A172 (cell line): ENCODE data around the gene PDZRN3. TPM values are rescaled to one million over a fixed set of nuclear protein-coding genes. Genes with fewer than 3 reads are reported as not detected.
"Not testable (repeated sequence)": the region's sequence is repeated elsewhere in the genome, so short reads cannot be mapped to it uniquely, and the experiment has no call there.

Experiments used
- DNase-seq: peaks from one replicate; pipeline ENCODE4 v3.0.0-alpha.2; 2015; ENCODE audit warnings: low spot score
- total RNA-seq: library from RNA; depleted of rRNA; stranded (reverse); fragments of >200 nt; shearing (Covaris generic); gene quantifications from 2 replicates; pipeline ENCODE4 v1.2.3, GENCODE V29; 2014

The PDZRN3 gene
- total RNA-seq, 1 experiment from 2014 or later, result not detected

DNA sequence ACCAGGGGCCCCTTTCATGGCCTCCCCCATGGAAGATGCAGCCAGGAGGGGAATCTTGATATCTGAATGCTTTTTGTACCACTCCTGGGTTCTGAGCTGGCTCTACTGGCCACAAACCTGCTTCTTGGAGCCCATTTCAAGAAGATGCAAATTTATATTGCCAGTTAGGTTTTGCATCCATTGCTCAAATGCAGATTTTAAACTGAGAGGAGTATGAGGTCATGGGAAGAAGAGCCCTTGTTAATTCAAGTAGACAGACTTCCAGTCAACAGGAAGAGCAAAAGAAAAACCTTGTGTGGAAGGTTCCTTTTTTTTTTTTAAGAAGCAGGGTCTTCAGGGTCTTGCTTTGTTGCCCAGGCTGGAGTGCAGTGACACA is 133.5 kb downstream of the PDZRN3 start:
- DNase-seq, result no peak

DNA sequence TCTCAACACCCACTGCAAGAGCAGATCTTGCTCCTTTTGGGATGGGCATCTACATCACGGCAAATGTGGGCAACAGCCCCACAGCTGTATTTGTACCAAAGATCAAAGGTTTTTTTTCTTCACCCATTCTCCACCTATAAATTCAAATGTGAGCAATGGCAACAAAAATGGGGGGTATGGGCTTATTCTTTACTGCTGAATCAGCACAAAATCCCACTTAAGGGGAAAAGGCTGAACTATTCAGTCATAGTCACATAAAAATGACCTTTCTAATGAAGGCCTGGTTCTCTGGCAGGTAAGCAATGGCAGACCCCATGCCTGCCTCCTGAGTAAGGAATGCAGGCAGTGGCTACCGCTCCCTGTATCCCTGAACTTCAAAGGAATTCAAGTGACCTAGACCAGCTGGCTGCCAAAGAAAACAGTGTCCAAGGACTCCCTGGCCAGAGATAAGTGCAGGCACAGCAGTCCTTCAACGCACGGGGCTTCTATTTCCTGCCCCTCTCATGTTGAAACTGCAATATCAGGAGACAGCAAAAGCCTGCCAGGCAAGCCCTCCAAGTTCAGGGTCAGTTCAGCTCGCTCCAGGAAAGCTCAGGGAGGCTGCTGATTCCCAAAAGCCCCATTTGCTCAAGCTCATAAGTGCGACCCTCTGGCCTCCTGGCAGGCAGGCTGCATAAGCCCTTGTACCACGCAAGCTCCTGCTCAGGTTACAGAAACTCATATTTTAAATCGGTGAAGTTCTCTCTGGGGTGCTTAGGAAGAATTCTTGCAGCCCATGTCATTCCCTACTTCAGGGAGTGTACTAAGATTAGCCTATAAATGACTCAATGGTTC is 134.1 kb downstream of the PDZRN3 start:
- DNase-seq, result no peak

DNA sequence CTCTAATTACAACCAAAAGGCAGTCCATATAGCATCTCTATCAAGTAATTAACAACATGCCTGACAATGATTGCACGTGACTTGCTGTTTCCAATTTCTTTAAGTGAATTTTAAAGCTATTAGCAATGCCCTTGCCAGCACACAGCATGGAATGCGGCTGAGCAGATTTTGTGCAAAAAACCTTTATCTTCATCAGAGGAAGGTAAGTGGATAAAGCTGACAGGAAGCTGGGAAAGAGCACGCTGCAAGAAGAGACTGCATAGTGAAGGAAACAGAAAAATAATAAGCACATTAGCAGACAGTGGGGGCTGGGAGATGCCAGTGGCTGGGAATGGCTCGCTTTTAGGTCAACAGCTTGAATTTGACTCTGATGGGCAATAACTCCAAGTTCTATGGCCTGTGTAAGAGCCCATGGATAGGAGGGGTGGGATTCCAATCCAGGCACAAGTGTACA is 138.8 kb downstream of the PDZRN3 start:
- no peak for DNase-seq

DNA sequence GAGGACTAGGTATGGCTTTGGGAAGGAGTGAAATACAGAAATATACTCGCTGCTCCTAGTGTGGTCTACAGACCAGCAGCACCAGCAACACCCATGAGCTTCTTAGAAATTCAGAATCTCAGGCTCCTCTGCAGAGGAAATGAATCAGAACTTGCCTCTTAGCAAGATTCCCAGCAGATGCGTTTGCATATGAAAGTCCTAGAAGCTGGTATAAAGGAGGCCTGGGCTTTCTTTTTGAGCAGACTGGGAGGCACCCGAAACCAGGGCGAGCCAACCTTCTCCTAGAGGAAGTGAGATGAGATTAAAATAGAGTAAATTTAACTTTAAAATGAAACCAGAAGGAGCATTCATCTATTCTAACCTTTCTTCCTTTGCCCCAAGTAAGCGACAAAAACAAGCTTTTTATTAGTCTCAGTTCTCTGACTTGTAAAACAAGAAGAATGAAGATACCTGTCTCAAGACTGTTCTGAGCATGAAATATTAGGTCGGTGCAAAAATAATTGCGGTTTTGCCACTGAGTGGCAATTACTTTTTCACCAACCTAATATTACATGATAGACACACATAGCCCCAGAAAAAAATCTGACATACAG is 140.0 kb downstream of the PDZRN3 start:
- DNase-seq, result no peak

DNA sequence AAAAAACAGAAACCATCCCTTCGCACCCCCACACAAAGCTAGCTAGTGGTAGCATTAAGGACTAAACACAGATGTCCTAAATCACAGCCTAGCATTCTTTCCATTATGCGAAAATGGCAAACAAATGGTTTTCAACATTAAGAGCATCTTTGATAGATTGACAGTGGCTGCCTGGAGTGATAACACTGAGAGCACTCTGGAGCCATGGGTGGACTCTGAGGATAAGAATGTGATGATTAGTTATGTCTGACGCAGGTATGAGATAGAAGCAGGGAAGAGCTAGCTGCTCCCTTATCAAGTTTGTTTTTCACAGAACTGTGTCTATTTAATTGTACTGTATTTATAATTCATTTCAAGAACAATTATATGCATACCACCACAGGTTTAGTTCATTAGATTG is 142.9 kb downstream of the PDZRN3 start:
- DNase-seq, result no peak

DNA sequence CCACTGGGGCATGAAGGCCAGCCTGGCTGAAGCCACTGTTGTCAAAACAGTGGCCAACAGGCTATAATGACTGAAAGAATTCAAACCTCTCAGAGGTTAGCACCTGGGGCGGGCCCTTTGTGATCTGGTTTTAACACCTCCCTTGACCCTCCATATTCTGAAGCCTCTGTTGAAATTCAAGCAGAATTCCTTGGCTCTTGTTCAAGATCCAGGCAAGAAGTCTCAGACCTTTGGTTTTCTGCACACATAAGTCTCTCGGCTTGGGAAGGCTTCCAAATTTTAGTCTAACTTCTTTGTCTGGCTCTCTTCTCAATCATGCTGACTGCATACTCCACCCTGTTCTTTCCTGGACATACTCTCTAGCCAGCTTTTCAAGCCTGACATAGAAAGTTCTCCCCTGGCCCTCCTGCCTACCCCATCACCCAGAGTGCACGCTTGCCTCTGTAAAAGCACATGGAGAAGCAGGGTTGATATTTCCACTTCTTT is 144.5 kb downstream of the PDZRN3 start:
- DNase-seq, result no peak

DNA sequence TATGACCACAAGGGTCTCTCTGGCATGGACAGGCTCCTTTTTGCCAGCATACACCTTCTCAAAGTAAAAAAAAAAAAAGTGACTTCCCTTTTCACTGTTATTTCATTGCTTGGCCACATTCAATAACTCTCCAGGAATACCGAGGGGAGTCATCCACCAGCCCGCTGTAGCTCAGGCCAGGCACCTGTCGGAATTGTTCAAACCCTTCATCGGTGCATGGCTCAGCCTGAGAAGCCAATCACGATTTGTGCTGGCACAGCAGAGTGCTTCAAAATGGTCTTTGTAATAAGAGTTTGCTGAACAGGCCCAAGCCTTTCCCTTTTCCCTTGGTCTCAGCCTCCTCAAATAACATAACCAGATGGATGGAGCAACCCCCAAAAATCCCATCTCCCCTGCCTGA is 145.4 kb downstream of the PDZRN3 start:
- DNase-seq, result no peak

DNA sequence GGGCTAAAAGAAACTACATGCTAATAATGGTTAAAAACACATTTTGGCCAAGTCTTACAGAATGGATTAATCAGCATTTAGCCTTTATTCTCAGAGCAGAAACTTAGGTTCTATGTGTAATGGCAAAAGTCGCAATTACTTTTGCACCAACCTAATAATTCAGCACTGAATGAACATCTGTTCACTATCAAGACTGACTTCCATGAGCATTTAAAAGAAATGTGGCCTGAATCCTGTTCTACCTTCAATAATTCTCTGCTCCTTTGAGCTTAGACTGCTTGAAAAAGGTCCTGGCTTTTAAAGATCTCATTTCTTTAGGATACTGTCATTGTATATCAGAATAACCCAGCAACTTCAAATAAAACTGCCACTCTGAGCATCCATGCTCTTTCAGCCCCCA is 145.9 kb downstream of the PDZRN3 start:
- no peak for DNase-seq

DNA sequence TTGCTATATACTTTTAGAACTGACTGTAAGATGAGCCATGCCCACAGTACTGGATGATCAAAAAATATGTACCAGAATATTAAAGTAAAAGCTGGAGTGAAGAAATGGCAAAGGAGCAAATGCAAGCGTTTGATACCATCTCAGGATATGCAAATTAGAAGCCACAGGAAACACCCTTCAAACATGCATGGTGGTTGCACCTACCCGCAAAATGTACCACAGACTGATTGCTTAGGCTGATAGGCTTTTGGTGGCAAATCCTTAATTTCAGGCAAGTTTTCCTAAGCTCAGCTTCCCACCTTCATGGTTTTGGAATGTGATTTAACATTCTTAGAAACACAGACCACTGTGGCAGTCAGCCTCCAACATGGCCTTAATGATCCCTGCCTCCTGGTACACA is 149.0 kb downstream of the PDZRN3 start:
- no peak for DNase-seq

DNA sequence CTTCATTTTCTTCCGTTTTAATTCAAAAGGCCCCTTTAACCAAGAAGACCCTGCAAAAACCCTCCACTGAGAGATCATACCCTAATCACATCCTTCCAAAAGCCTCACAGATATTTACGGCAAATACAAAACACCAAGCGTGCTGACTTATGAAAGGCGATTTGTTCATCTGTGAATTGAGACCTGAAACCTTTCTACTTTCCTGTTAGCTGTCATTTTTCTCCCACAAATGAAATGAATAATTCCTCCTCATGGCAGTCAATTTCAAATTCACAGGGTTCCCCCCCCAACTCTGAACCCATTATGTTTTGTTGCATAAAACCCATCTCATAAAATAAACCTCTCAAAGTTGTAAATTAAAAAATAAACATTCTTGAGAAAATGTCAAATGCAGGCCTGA is 149.6 kb downstream of the PDZRN3 start:
- no peak for DNase-seq

DNA sequence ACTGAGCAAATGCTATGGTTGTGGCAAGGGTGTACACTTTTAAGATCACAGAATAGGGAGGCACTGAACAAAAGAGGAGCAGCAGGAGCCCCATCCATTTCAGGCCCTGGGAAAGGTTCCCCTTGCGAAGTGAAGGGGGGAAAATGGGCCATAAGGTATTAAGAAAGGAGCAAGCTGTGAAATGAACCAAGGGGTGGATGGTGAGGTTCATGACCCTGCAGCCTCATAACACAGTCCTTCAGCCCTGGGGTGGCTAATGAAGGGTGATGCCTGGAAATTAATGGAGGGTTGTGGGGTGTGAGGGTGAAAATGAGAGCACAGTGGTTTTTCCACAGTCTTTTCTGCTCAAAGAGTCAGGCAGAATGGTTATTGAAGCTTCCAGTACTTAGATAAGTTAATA is 150.1 kb downstream of the PDZRN3 start:
- DNase-seq, result no peak

DNA sequence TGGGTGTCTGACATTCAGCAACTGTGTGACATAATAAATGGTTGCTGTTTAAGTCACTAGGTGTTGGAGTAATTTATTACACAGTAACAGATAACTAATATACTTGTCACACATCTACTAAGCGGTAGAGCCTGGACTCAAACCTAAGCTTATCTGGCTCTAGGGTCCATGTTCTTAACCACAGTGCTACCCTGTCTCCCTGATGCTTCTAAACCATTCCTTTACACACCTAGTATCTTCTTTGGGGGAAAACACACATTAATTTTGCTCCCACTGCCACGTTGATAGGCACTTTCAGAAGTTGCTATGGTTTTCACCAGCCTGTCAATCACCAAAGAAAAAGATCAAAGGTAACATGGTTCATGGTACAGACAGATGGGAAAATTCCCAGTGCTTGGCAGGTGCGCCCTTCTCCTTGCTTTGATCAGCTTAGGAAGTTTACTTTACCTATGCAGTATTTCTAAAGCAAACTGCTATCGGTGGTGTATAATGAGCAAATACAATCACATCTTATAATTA is 150.8 kb downstream of the PDZRN3 start:
- DNase-seq, result no peak

DNA sequence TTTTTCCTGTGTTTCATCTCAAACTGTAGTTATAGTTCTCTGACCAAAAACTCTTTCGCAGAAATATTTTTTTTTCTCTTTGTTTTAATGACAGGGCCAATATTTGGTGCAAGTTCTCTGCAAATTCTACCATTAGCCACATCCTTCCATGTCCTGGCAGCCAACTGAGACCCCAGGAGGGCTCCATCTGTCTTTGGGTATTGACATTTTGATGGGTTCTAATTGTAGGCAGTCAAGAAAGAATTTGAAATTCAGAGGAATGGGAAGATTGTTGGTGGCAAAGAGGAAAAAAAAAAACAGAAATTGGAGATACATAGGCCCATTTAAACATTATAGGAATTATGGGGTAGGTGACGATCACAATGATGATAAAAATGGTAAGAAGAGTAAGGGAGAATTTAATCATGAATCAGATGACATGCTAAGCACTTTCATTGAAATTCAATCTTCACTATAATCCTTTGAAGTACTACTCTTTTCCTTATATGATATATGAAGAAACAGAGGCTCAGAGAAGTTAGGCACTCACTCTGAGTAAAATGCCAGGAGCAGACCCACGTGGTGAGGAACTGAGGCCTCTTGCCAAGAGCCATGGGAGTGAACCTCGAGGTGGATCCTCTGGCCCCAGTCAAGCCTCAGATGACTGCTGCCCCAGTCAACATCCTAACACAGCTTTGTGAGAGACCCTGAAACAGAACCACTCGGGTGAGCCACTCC is 151.4 kb downstream of the PDZRN3 start:
- no peak for DNase-seq

DNA sequence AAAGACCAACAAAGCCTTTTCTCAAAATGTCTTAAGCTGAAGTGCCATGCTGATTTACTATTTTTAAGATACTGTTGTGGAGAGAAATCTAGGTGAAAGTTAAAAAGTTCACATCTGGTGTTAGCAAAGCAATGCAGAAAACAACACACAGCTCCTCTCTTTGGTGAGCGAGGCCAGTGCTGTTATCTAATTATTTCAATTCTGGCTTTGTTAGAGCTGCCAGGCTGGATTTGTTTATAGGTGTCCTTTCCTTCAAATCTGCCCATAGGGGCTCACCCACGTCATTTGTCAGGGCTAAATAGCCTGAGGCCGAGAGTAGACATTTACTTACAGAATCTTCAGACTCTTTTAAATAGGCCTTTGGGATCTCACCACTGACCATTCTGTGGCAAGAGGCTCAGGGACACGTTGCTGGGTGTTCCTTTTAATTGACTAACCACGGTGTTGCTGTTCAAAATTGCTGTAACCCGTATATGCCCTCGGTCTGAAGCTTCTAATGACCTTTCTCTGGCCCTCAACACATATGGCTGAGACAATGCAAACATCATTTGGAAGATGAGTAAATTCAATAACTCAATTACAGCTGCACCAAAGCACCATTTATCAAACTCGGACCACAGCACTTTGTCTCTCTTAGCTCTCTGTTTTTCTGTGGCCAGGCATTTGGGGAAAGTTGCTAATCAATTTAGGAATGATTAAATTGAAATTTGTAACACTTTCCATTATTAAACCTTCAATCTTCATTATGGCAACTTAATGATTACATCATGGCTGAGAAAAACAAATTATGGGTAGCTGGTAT is 152.6 kb downstream of the PDZRN3 start:
- no peak for DNase-seq

DNA sequence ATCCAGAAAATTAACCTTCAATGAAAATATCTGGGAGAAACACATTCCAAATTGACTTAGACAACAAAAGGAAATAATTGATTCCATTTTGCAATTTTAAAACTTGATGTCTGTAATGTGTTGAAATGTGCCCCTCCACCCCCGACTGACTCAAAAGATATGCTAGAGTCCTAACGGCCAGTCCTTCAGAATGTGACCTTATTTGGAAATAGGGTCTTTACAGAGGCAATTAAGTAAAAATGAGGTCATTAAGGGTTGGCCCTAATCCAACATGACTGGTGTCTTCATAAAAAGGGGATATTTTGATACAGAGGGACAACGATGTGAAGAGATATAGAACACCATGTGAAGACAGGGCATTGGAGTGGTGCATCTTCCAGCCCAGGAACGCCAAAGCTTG is 153.9 kb downstream of the PDZRN3 start:
- DNase-seq, result no peak

DNA sequence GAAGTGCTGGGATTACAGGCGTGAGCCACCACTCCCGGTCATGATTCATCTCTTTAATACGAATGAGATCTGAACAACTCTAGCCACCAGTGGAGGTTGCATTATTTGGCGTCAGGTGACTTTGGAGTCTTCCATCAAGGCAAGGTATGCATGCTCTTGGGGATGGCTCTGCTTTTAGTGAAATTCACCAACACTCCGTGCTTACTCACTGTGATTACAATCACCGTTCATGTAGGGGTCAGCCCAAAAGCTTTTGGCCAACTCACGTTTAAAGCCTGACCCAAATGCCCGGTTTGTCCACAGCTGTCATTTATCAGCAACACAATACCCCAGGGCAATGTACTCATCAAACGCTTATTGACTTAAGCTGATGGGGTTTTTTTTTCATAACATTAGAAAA is 155.4 kb downstream of the PDZRN3 start:
- no peak for DNase-seq

DNA sequence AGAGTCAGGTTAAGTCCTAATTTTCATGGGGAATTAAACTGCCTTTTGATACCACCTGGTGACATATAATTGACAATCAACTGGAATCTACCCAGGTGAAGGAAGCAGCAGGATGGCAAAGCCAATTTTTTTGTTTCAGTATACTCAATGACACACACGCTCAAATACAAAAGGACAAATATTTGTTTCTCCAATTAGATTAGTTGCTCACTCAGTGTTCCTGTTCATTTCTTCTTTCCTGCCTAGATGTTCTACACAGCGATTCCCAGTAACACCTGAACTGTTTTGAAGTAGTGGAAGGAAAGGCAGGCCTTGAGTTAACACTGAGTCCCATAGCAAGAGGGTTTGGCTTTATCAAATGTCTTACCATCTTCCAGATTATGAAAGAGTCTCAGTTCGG is 157.5 kb downstream of the PDZRN3 start:
- no peak for DNase-seq

DNA sequence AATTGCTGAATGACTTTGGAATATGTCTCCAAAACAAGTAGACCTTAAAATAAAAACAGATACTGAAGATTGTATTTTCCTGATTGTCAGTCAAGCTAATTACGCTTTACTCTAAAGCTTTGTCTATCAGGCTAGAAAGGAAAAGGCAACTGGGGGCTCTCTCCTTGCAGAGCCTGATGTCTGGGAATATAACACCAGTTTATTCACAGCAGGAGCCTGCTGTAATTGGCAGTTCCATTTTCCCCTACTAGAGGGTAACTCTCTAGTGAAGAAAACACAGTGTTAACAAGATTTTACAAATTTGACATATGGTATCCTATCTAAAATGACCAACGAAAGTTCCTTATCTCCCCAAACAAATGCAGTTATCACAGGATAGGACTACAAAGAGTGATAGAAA is 158.8 kb downstream of the PDZRN3 start:
- no peak for DNase-seq

DNA sequence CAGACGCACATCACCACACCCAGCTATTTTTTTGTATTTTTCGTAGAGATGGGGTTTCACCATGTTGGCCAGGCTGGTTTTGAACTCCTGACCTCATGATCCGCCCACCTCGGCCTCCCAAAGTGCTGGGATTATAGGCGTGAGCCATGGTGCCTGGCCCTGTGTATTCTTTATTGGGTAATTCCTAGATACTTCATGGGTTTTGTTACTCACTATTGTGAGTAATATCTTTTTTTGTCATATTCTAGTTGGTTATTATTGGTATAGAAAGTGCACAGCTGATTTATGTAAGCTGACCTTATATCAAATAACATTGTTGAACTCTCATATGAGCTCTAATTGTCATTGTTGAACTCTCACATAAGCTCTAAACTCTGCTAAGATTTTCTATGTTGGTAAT is 160.6 kb downstream of the PDZRN3 start:
- not testable (repeated sequence) for DNase-seq

DNA sequence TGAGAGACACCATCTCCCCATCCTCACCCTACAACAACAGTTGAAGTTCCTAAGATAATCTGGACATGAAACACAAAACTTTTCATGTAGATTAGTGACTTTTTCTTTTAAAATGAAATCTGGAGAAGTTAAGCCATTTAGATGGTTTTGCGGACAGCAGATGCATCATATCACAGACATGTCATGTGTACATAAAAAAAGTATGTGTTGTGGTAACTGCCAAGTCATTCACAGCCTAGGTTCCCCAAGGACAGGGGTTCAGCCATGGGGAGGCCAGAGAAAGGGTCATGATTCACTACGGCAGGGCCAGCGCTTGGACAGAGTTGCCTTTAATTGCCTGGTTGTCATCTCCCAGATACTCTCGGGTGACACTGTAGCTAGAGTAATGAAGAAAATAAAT is 163.2 kb downstream of the PDZRN3 start:
- no peak for DNase-seq

DNA sequence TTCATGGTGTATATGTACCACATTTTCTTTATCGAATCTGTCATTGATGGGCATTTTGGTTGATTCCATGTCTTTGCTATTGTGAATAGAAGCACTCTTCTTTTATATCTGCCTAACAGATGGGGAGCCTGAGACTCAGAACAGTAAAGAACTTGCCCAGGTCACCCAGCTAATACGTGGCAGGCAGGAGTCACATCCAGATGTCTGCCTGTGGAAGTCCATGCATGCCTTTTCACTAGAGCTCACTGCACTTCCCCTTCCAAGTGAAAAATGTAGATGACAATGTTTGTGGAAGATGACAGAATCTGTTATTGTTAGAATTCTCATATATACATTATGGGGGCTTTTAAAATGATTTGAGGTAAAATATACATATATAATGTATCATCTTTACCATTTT is 165.0 kb downstream of the PDZRN3 start:
- DNase-seq, result no peak

DNA sequence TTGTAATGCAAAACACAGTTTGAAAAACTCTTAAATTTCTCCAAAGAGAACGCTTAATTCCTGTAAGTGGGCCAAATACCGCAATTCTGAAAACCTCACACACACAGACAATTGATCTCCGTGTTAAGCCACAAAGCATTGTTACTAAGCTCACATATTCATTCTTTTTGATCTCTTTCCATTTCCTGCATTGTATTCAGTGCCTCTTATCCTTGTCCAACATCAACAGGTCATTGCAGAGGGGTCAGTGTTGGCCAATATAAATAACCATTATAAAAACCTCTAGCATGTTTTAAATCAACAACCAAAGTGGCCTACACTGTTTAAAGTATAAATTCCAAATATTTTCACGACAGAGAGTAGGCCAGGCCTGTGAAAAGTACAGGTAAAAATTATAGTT is 171.1 kb downstream of the PDZRN3 start:
- DNase-seq, result no peak
